Anterior cingulate cortex (tissue), 58 donors: ENCODE measurements around the gene KLHDC7B.
A peak's percentile ranks its signal among the peaks of the same experiment; 100 is the strongest.
"Not testable (repeated sequence)": the region's sequence is repeated elsewhere in the genome, so short reads cannot be mapped to it uniquely, and the experiment has no call there.

Source experiments
- DNase-seq, 58 donors: peaks; one replicate each; lab custom pipeline; 2025; lab: John Stamatoyannopoulos, UW

KLHDC7B gene

DNA sequence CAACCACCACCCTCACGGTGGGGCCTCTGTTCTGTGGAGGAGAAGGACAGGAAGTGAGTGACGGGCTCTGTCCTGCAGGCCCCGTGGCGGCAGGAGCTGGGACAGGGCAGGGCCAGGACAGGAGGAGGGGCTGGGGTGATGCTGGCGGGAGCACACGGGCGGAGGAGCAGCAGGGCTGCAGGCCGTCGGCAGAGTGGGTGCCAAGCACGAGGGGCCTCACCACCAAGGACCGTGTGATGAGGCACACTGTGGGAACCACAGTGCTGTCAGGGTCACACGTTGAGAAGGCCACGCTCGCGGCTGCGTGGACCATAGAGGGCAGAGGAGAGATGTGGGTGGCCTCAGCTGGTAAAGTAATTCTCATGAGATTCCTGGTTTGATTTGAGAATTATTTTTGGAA is 28.8 kb upstream of the KLHDC7B start:
- DNase-seq, result no peak

DNA sequence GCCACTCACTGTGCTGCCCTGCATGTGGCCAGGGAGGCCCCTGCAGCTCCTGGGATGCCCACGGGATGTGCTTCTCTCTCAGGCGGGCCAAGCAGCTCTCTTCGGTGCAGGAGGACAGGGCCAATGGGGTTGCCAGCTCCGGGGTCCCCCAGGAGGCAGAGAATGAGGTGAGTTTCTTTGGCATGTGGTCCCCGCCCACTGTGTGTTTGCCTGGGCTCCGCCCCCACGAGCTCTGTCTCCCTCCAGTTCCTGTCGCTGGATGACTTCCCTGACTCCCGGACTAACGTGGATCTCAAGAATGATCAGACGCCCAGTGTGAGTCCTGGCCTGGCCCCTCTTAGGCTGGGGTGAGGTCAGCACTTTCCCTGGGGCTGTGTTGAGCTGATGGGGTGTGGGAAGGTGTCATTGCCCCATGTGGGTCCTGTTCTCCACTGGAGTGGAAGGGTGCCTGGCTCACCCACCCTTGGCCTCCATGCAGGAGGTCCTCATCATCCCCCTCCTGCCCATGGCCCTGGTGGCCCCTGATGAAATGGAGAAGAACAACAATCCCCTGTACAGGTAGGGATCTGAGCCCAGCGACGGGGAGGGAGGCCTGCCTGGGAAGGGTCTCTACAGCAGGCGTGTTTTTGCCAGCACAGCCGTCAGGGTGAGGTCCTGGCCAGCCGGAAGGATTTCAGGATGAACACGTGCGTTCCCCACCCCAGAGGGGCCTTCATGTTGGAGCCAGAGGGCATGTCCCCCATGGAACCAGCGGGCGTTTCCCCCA is 28.0 kb upstream of the KLHDC7B start:
- no peak for DNase-seq

DNA sequence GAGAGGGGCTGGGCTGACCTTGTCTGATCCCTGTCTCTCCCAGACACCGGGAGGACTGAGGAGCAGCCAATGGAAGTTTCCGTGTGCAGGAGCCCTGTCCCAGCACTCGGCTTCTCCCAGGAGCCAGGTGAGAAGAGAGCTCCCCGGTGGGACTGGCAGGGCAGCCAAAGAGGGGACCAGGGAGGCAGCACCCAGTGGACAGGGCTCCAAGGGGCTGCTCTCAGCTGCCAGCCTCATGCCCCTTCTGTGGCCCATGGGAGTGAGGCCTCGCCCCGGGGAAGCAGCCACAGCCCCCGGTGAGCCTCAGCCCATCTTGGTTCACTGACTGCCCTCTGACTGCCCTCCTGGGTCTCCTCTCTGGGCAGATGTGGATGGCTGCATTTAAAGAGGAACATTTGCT is 27.1 kb upstream of the KLHDC7B start:
- no peak for DNase-seq

GRCh38 chr22:50519151-50519550 is 26.5 kb upstream of the KLHDC7B start:
- DNase-seq, result no peak

GRCh38 chr22:50520184-50520583 is 25.5 kb upstream of the KLHDC7B start:
- not testable (repeated sequence) for DNase-seq

- DNase-seq, result no peak
Observed at GRCh38 chr22:50520826-50521453, 24.8 kb upstream of the KLHDC7B start.

DNA sequence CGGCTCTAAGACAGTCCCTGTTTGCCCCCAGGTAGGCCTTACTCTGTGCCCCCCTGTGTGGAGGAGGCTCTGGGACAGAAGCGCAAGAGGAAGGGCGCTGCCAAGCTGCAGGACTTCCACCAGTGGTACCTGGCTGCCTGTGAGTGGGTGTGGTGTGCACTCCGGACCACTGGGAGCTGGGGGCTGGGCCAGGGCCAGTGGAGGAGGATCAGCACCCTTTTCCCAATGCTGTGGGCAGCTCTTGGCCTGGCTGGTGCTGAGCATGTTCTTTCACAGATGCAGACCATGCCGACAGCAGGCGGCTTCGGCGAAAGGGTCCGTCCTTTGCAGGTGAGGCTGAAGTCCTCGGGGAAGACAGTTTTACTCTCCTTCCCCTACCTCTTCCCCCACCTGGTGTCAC is 24.0 kb upstream of the KLHDC7B start:
- DNase-seq, result no peak

- DNase-seq, result no peak
Observed at GRCh38 chr22:50522208-50522805, 23.4 kb upstream of the KLHDC7B start.

- no peak for DNase-seq
Observed at GRCh38 chr22:50522806-50523438, 22.8 kb upstream of the KLHDC7B start.

GRCh38 chr22:50523458-50523805 is 22.3 kb upstream of the KLHDC7B start:
- DNase-seq, result no peak

DNA sequence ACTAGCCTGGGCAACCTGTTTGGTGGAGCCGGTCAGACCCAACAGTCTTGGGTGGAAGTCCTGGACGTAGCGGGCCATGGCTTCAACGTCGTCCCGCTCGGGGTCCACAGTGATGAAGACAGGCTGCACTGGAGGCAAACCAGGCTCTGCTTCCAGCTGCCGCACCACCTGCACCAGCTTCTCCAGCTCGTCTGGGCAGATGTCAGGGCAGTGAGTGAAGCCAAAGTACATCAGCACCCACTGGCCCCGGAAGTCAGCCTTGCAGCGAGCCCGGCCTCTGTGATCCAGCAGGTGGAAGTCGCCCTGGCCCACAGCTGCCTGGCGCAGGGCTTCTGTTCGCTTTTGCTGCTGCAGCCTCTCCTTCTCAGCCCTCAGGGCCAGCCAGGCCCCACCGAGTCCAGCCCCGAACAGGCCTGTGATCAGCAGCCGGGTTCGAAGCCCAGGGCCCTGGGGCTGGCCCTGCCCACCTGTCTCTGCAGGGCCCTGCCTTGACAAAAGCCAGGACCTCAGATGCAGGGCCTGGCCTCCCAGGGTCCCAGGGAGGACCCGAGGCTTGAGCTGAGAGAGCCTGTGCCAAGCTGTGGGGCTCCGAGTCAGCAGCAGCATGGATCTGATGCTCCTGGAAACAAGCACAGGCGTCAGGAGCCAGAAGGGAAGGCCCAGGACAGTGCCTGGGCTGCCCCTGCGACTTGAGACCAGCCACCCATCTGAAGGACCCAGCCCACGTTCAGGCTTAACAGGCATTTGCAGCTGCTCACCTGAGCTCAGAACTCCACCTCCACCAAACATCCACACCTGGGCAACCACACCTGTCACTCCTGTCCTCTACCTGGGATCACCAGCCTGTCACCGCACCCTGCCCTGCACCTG is 21.7 kb upstream of the KLHDC7B start:
- no peak for DNase-seq

GRCh38 chr22:50524676-50525103 is 21.0 kb upstream of the KLHDC7B start:
- DNase-seq, result no peak

- DNase-seq, result peak; percentile 44 to 97 (median 91)
Observed at GRCh38 chr22:50525104-50525857, 20.4 kb upstream of the KLHDC7B start, which contains the start of gene SCO2. Gene SCO2, minus strand, starts transcription at chr22:50525598. Its CDS starts 1,187 bp downstream, at chr22:50524411.

GRCh38 chr22:50525858-50526107 is 19.9 kb upstream of the KLHDC7B start:
- DNase-seq, result peak in 19 of 58 donors; percentile 46 to 90 (median 75)

- peak in 37 of 58 donors; percentile 40 to 80 (median 68) for DNase-seq
Observed at GRCh38 chr22:50526108-50526833, 19.4 kb upstream of the KLHDC7B start.

DNA sequence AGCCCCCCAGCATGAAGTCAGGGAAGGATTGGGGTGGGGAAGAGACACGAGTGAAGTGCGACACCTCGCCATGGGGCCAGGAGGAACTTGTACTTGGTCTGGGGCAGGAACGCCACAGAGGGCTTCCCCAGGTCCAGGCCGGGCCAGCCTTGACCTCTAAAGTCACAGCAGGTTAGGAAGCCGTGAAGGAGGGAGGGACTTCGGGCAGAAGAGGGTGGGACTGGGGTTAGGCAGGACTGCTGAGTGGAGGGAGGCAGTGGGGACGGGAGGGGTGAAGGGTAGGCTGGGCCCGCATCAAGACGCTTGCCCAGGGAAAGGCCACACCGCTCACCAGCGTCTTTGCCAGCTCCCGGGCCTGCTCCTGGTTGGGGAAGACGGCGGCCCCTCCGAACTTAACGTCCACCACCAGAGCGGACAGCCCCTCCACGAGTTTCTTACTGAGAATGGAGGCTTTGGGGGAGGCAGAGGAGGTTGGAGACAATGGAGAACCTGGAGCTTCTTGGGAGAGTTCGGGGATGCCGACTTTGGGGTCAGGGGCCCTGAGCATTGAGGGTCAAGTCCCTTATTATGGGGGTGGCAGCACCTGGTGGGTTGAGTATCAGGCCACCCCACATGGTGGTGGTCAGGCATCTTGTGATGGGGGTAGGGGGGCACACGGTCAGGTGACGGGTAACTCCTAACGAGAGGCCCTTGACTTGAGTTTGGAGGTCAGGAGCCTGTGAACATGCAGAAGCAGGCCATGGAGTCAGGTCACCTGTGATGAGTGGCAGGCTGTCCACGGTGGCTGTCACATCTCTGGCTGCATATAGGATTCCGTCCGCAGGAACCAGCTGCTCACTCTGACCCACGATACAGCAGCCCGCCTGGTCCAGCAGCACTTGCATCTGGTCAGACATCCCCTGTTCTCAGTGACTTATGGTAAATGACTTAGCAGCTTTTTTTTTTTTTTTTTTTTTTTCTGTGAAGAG is 18.6 kb upstream of the KLHDC7B start:
- DNase-seq, result no peak

- no peak for DNase-seq
Observed at GRCh38 chr22:50527921-50528681, 17.6 kb upstream of the KLHDC7B start.
